ENCODE data around the gene EFCAB8.

Gene EFCAB8

GRCh38 chr20:32962053-32962452, 103.3 kb downstream of the EFCAB8 start:
- no peak for TF ChIP-seq ZBTB7A (IDR thresholded peaks at IDR 0.05; ENCODE audit: low read depth)
- no peak for TF ChIP-seq TAF1 (IDR thresholded peaks at IDR 0.05; ENCODE audit: low read depth)
- TF ChIP-seq TEAD4 (IDR thresholded peaks at IDR 0.05), result no peak
- TF ChIP-seq TCF12 (IDR thresholded peaks at IDR 0.05; ENCODE audit: low read depth), result no peak
- TF ChIP-seq CREB1 (IDR thresholded peaks at IDR 0.05; ENCODE audit: low read depth), result no peak
- no peak for TF ChIP-seq FOXM1 (IDR thresholded peaks at IDR 0.05; ENCODE audit: borderline replicate concordance, low read depth)
- TF ChIP-seq RAD21 (IDR thresholded peaks at IDR 0.05; ENCODE audit: low read depth), result no peak
- no peak for TF ChIP-seq MAX (IDR thresholded peaks at IDR 0.05)
- no peak for TF ChIP-seq CEBPB (IDR thresholded peaks at IDR 0.05)
- no peak for TF ChIP-seq REST (IDR thresholded peaks at IDR 0.05; ENCODE audit: low read depth)
- no peak for TF ChIP-seq USF1 (IDR thresholded peaks at IDR 0.05)
- no peak for TF ChIP-seq YY1 (IDR thresholded peaks at IDR 0.05; ENCODE audit: low read depth)
- TF ChIP-seq EP300 (IDR thresholded peaks at IDR 0.05; ENCODE audit: borderline replicate concordance), result no peak
- no peak for TF ChIP-seq NFIC (IDR thresholded peaks at IDR 0.05)
- TF ChIP-seq EGR1 (IDR thresholded peaks at IDR 0.05), result no peak

GRCh38 chr20:32963176-32963575, 104.5 kb downstream of the EFCAB8 start:
- TF ChIP-seq MAX (IDR thresholded peaks at IDR 0.05), result no peak
- TF ChIP-seq NFIC (IDR thresholded peaks at IDR 0.05), result no peak
- TF ChIP-seq TAF1 (IDR thresholded peaks at IDR 0.05; ENCODE audit: low read depth), result no peak
- no peak for TF ChIP-seq RAD21 (IDR thresholded peaks at IDR 0.05; ENCODE audit: low read depth)
- TF ChIP-seq FOXM1 (IDR thresholded peaks at IDR 0.05; ENCODE audit: borderline replicate concordance, low read depth), result no peak
- TF ChIP-seq YY1 (IDR thresholded peaks at IDR 0.05; ENCODE audit: low read depth), result no peak
- TF ChIP-seq EGR1 (IDR thresholded peaks at IDR 0.05), result no peak
- no peak for TF ChIP-seq TEAD4 (IDR thresholded peaks at IDR 0.05)
- no peak for TF ChIP-seq CEBPB (IDR thresholded peaks at IDR 0.05)
- no peak for TF ChIP-seq EP300 (IDR thresholded peaks at IDR 0.05; ENCODE audit: borderline replicate concordance)
- no peak for TF ChIP-seq TCF12 (IDR thresholded peaks at IDR 0.05; ENCODE audit: low read depth)
- no peak for TF ChIP-seq REST (IDR thresholded peaks at IDR 0.05; ENCODE audit: low read depth)
- TF ChIP-seq CREB1 (IDR thresholded peaks at IDR 0.05; ENCODE audit: low read depth), result no peak
- no peak for TF ChIP-seq ZBTB7A (IDR thresholded peaks at IDR 0.05; ENCODE audit: low read depth)

GRCh38 chr20:32964575-32964974, 105.9 kb downstream of the EFCAB8 start:
- no peak for TF ChIP-seq REST (IDR thresholded peaks at IDR 0.05; ENCODE audit: low read depth)

GRCh38 chr20:32965115-32965514, 106.4 kb downstream of the EFCAB8 start:
- TF ChIP-seq CEBPB (IDR thresholded peaks at IDR 0.05), result no peak
- no peak for TF ChIP-seq TAF1 (IDR thresholded peaks at IDR 0.05; ENCODE audit: low read depth)
- TF ChIP-seq FOXM1 (IDR thresholded peaks at IDR 0.05; ENCODE audit: borderline replicate concordance, low read depth), result no peak
- no peak for TF ChIP-seq ZBTB7A (IDR thresholded peaks at IDR 0.05; ENCODE audit: low read depth)
- no peak for TF ChIP-seq YY1 (IDR thresholded peaks at IDR 0.05; ENCODE audit: low read depth)
- no peak for TF ChIP-seq EGR1 (IDR thresholded peaks at IDR 0.05)
- TF ChIP-seq MAX (IDR thresholded peaks at IDR 0.05), result no peak
- no peak for TF ChIP-seq TEAD4 (IDR thresholded peaks at IDR 0.05)
- no peak for TF ChIP-seq NFIC (IDR thresholded peaks at IDR 0.05)
- no peak for TF ChIP-seq REST (IDR thresholded peaks at IDR 0.05; ENCODE audit: low read depth)
- no peak for TF ChIP-seq CREB1 (IDR thresholded peaks at IDR 0.05; ENCODE audit: low read depth)
- TF ChIP-seq RAD21 (IDR thresholded peaks at IDR 0.05; ENCODE audit: low read depth), result no peak

Measured in Ishikawa (cell line).